Chondrocyte (in vitro differentiated cells): ENCODE data around the gene CSNK1A1L. TPM values are rescaled to one million over a fixed set of nuclear protein-coding genes. Genes with fewer than 3 reads are reported as not detected.
A peak's percentile ranks its signal among the peaks of the same experiment; 100 is the strongest.

Experiments used
- DNase-seq: peaks from one replicate; pipeline ENCODE4 v3.0.0; 2021; ENCODE audit warnings: mixed read lengths, low spot score
- H3K27ac Mint-ChIP-seq: one replicate; pipeline ENCODE4 v1.8.0; 2021; ENCODE audit warnings: mild to moderate bottlenecking, moderate library complexity, mixed read lengths; ENCODE audit not compliant: unreplicated experiment
- H3K27me3 Mint-ChIP-seq: 2 replicates; pipeline ENCODE4 v1.8.0; 2021; ENCODE audit warnings: low read depth, mixed read lengths
- H3K36me3 Mint-ChIP-seq: 2 replicates; pipeline ENCODE4 v1.8.0; 2021; ENCODE audit warnings: low read depth, mixed read lengths
- H3K4me1 Mint-ChIP-seq: 2 replicates; pipeline ENCODE4 v1.8.0; 2021; ENCODE audit warnings: low read depth, mild to moderate bottlenecking, mixed read lengths
- H3K4me3 Mint-ChIP-seq: one replicate; pipeline ENCODE4 v1.8.0; 2021; ENCODE audit warnings: mild to moderate bottlenecking, moderate library complexity, mixed read lengths; ENCODE audit not compliant: unreplicated experiment
- H3K9me3 Mint-ChIP-seq: 2 replicates; pipeline ENCODE4 v1.8.0; 2021; ENCODE audit warnings: low read depth, mixed read lengths
- total RNA-seq: library from RNA; stranded (reverse); gene quantifications from 3 replicates; pipeline ENCODE4 v1.2.1, GENCODE V29; 2021
- TF ChIP-seq, protein P1 (sequence below): fragments of 200-600 bp; sonication (generic); IDR thresholded peaks from 2 replicates; pipeline ENCODE4 v1.5.0; 2021; ENCODE audit warnings: antibody characterized with exemption, mild to moderate bottlenecking, moderate library complexity

The CSNK1A1L gene
- total RNA-seq, 1 donor from 2014 or later: not detected

DNA sequence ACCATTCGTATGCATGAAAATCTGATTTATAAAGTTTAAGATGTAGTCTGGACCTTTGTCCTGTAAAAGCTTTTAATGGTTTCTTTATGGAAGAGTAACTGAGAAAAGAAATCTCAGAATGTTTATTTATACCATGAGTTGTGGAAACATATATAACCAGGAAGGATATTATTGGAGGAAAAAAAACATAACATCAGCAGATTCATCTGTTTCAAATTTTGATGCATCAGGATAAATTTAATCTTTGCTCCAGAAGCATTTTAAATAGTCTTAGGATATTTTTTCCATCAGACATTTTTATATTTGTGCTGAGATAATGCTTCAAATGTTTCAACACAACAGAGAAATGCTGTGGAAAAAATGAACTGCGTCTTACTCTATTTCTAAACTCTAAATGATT lies 31.2 kb upstream of the CSNK1A1L start:
- Mint-ChIP-seq H3K4me1 (peaks cover 51% of the 10 kb centered on the region), H3K27me3 (no peaks in the 10 kb centered on the region), H3K9me3 (peaks cover 15% of the 10 kb centered on the region), H3K27ac (no peak overlapping the region), H3K4me3 (no peak overlapping the region), H3K36me3 (peaks cover 3% of the 10 kb centered on the region)
- no peak for DNase-seq
- TF ChIP-seq, protein P1, sequence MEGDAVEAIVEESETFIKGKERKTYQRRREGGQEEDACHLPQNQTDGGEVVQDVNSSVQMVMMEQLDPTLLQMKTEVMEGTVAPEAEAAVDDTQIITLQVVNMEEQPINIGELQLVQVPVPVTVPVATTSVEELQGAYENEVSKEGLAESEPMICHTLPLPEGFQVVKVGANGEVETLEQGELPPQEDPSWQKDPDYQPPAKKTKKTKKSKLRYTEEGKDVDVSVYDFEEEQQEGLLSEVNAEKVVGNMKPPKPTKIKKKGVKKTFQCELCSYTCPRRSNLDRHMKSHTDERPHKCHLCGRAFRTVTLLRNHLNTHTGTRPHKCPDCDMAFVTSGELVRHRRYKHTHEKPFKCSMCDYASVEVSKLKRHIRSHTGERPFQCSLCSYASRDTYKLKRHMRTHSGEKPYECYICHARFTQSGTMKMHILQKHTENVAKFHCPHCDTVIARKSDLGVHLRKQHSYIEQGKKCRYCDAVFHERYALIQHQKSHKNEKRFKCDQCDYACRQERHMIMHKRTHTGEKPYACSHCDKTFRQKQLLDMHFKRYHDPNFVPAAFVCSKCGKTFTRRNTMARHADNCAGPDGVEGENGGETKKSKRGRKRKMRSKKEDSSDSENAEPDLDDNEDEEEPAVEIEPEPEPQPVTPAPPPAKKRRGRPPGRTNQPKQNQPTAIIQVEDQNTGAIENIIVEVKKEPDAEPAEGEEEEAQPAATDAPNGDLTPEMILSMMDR: no peak

DNA sequence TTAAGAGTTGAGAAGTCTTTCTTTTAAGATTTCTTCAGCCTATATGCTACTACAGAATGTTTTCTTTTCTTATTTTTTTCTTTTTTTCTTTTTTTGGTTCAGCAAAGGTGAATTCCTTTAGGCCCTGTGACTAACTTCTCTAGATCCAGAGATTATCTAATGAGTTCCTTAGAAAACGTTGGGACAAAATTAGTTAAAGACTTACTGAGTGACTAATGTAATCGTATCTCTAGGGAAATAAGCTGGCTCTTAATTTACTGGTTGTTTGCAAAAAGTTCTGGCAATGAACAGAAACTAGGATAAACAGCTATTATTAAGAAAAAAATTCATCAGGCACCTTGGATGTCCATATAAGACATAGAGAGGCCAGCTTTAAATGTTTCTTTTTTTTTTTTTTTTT lies 30.7 kb upstream of the CSNK1A1L start:
- H3K27ac Mint-ChIP-seq: no peak overlapping the region
- TF ChIP-seq, protein P1: no peak
- peaks cover 51% of the 10 kb centered on the region for H3K4me1 Mint-ChIP-seq
- H3K27me3 Mint-ChIP-seq: no peaks in the 10 kb centered on the region
- H3K36me3 Mint-ChIP-seq: peaks cover 3% of the 10 kb centered on the region
- DNase-seq: no peak
- no peak overlapping the region for H3K4me3 Mint-ChIP-seq
- peaks cover 13% of the 10 kb centered on the region for H3K9me3 Mint-ChIP-seq

DNA sequence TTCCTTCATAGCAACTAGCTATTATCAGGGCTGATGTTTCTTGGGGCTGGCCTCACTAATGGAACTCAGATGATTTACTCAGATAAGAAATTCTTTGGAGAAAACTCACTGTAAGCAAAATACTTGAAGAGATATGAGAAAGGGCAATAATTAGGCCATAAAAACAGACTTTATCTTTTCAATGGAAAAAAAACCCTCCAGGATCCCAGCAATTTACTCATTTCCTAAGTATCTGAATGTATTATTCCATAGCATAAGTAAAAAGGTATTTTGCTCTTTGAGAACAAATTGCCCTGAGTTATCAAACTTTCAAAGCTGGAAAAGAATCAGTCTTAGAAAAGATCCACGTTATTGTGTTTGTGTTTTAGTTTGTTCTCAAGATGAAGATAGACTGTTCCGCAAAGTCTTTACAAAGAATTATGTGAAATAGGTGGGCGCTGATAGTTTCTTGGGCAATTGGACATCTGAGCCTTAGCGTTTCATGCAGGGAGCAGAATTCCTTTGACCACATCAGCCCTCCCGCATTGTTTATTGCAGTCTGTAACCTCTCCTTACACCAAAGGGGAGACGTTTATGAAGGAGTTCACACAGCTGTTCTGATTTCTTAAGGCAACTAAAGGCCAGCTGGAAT lies 29.1 kb upstream of the CSNK1A1L start:
- DNase-seq: no peak
- Mint-ChIP-seq H3K4me3 (no peak overlapping the region), H3K36me3 (peaks cover 3% of the 10 kb centered on the region), H3K9me3 (peaks cover 12% of the 10 kb centered on the region), H3K27ac (peak overlapping the region; percentile 67), H3K27me3 (no peaks in the 10 kb centered on the region), H3K4me1 (peaks cover 51% of the 10 kb centered on the region)
- TF ChIP-seq, protein P1: no peak

DNA sequence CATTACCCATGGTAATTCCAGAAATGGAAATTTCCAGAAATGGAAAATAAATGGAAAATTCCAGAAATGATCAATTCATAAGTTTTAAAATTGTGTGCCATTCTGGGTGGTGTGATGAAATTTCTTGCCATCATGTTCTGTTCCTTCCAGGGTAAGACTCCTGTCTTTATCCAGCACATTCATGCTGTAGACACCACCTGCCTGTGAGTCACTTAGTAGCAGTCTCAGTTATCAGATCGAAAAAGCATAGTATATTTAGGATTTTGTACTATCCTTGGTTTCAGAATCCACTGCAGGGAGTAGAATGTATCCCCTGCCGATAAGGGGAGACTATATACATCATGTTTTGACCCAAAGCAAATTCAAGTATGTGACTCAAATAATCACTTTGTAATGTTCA lies 26.7 kb upstream of the CSNK1A1L start:
- peaks cover 17% of the 10 kb centered on the region for H3K9me3 Mint-ChIP-seq
- no peak overlapping the region for H3K4me3 Mint-ChIP-seq
- H3K27ac Mint-ChIP-seq: no peak overlapping the region
- peaks cover 47% of the 10 kb centered on the region for H3K4me1 Mint-ChIP-seq
- H3K27me3 Mint-ChIP-seq: no peaks in the 10 kb centered on the region
- DNase-seq: no peak
- H3K36me3 Mint-ChIP-seq: peaks cover 3% of the 10 kb centered on the region
- TF ChIP-seq, protein P1: no peak

DNA sequence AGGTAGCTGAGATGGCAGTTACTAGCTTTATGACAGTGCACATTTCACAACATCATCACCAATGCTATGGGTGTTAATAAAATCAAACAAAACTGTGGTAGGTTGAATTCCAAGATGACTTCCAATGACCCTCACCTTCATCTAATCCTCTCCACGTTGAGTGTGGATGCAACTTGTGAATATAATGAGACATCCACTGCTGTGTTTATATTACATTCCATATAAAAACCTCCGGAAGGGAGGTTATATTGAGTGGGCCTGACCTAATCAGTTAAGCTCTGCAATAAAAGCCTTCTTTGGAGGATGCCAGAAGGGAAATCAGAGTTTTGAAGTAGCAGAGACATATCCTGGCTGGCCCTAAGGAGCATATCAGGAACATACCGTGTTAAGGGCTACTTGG lies 25.6 kb upstream of the CSNK1A1L start:
- TF ChIP-seq, protein P1: no peak
- H3K27me3 Mint-ChIP-seq: no peaks in the 10 kb centered on the region
- H3K9me3 Mint-ChIP-seq: peaks cover 17% of the 10 kb centered on the region
- H3K27ac Mint-ChIP-seq: no peak overlapping the region
- H3K36me3 Mint-ChIP-seq: peaks cover 3% of the 10 kb centered on the region
- H3K4me1 Mint-ChIP-seq: peaks cover 47% of the 10 kb centered on the region
- no peak overlapping the region for H3K4me3 Mint-ChIP-seq
- no peak for DNase-seq
